Retinal pigment epithelial cell (primary cell): Measurements from ENCODE around the gene DMRTB1.
A peak's percentile ranks its signal among the peaks of the same experiment; 100 is the strongest.

Experiments used
- DNase-seq: peaks from one replicate; pipeline ENCODE4 v3.0.0-alpha.2; 2010; ENCODE audit warnings: low read depth
- H3K4me3 ChIP-seq: 2 replicates; pipeline ENCODE4 v1.5.1; 2011; ENCODE audit warnings: mild to moderate bottlenecking, low read length, control low read depth, moderate library complexity
- TF ChIP-seq, protein P1 (sequence below): conservative IDR thresholded peaks from 2 replicates; pipeline ENCODE4 v1.5.1; 2011; ENCODE audit warnings: low read depth, low read length, control low read depth, inconsistent platforms

The DMRTB1 gene

DNA sequence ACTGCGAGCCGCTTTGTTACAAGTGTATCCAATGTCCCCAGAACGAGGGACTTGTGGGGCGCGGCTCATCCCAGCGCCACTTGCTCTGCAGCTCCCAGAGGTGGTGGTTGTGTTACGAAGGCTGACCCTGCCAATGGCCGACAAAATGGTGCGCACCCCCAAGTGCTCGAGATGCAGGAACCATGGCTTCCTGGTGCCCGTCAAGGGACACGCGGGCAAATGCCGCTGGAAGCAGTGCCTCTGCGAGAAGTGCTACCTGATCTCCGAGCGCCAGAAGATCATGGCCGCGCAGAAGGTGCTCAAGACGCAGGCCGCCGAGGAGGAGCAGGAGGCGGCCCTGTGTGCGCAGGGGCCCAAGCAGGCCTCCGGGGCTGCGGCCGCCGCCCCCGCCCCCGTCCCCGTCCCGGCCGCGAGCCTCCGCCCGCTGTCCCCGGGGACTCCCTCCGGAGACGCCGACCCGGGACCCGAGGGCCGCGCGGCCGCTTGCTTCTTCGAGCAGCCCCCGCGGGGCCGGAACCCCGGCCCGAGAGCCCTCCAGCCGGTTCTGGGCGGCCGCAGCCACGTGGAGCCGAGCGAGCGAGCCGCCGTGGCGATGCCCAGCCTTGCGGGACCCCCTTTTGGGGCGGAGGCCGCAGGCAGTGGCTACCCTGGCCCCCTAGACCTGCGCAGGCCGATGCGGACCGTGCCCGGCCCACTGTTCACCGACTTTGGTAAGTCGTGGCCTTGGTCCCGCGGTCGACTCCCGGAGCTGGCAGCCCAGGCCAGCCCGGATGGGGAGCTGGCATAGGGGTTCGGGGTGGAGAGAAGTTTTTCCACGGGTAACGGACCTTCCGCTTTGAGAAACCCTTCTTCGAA, at the start of gene DMRTB1:
DMRTB1 (plus strand) TSS at position 79 of the 855 bp plus-strand sequence; CDS start at position 134, 55 bp downstream.
- H3K4me3 ChIP-seq: no peak within 1 kb of the TSS
- TF ChIP-seq, protein P1, sequence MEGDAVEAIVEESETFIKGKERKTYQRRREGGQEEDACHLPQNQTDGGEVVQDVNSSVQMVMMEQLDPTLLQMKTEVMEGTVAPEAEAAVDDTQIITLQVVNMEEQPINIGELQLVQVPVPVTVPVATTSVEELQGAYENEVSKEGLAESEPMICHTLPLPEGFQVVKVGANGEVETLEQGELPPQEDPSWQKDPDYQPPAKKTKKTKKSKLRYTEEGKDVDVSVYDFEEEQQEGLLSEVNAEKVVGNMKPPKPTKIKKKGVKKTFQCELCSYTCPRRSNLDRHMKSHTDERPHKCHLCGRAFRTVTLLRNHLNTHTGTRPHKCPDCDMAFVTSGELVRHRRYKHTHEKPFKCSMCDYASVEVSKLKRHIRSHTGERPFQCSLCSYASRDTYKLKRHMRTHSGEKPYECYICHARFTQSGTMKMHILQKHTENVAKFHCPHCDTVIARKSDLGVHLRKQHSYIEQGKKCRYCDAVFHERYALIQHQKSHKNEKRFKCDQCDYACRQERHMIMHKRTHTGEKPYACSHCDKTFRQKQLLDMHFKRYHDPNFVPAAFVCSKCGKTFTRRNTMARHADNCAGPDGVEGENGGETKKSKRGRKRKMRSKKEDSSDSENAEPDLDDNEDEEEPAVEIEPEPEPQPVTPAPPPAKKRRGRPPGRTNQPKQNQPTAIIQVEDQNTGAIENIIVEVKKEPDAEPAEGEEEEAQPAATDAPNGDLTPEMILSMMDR: no peak
- no peak for DNase-seq

DNA sequence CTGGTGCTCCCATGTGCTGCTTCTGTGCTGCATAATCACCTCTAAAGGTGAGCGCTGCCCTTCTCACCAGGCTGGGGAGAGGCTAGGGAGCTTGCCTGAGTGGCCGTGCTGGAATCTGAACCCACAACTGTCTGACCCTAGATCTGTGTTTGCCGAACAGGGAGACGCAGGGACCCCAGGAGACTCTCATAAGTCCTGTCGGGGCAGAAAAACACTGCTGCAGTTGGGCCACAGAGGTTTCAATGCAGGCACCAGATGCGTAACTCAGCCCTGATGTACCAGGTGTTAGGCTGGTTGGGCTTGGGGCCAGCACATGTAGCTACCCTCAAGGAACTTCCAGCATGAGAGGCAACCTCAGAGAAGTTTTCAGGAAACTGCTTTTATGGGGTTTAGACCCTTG, 49.5 kb upstream of the DMRTB1 start:
- no peak for DNase-seq
- TF ChIP-seq, protein P1: no peak
- H3K4me3 ChIP-seq: no peak overlapping the region

DNA sequence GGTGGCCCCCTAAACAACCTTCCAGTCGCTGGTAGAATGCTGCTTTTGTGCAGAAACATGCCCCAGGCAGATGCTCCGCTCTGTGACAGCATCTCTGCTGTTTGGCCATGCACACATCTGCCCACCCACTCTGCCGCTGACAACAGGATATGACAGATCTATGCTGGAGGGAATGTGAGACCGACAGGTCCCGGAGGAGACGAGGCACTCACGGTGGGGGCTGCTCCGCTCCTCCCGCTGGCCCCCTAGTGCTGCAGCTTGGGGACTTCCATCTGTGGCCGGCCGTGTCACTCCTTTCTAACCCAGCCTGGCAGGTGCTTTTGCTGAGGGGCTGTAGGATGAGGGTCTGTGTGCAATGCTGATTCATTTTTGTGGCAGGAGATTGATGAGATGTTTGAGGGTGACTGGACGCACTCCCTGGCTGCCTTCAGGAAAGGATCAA, 49.1 kb upstream of the DMRTB1 start:
- no peak for DNase-seq
- TF ChIP-seq, protein P1: no peak
- H3K4me3 ChIP-seq: no peak overlapping the region

DNA sequence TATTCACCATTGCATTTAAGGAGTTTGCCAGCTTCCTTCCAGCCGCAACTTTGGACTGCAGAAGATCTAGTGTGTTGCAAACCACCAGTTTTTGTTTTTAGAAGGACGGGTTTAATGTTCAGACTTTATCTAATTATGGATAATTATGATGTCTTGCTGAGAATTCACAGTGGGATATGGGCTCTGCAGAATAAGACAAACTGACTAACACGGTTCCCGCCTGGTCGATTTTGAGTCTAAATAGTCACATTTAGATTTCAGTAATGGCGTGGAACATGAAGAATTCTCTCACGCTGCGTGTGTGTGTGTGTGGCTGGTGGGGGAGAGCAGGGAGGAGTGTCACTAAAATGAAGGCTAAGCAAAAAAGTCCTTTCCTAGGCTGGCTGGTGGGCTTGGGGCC, 48.5 kb upstream of the DMRTB1 start:
- no peak overlapping the region for H3K4me3 ChIP-seq
- TF ChIP-seq, protein P1: no peak
- DNase-seq: no peak

DNA sequence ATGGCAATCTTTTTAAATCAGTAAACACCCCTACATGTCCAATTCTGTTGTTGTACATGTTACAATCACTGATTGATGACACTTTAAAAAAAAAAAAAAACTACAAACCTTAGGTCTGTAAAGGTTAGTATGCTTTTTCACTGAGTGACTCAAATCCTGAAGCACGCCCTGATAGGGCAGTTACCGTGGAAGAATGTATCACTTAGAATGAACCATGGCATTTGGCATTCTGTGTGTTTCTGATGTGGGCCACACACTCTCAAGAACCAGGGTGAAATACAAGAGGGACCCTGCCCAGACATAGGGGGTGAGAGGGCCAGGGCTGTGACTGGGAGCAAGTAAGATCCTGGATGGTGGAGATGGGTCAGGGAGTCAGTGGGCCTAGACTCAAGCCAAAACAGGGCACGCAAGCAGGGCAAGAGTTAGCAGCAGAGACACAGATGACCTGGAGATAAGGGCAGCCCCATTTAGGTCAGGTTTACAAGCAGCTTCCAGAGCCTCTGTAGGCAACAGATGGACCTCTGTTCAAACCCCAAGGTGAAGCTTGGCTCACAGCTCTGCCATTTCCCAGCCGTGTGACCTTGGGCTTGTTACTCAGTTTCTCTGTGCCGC, 47.6 kb upstream of the DMRTB1 start:
- DNase-seq: no peak
- no peak overlapping the region for H3K4me3 ChIP-seq
- TF ChIP-seq, protein P1: no peak

DNA sequence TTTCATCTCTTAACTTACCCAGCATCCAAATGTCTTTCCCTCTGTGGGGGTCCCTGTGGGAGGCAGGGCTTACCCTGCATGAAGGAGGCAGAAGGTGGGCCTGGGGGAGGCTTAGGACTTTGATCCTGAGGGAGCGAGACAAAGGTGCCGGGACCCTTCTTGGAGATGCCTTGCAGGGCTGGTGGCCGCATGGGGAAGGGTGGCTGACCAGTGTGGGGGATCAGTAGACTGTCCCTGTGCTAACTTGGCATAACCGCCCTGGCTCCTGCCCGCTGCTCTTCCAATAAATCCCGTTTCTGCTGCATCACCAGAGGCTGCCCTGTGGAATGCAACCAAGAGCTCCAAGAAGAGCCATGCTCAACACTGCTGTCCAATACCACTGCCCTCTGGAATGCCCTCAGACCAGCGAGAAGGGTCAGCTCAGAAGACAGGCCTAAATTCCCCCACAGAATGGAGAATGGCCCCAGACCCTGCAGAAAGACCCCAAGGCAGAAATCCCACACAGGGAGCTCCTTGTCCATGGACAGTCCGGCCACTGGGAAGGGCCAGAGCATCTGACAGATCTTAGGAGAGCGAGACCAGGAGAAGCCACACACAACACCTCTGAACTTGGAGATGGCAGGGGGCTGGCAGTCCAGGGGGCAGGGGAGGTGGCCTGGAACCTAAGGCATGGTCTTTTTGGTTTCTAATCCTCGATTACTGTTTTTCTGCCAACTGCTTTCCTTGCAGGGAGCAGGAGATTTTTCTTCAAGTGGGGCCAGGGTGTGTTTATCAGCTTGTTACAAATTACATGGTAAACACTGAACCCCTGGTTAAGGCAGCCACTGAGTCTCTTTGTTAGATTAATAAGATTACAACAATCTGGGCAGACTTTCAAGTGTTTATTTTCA, 46.7 kb upstream of the DMRTB1 start:
- peak; percentile 81 for DNase-seq
- TF ChIP-seq, protein P1: no peak
- no peak overlapping the region for H3K4me3 ChIP-seq
